Mononuclear cell (primary cell): ENCODE data around the gene SNTG2. TPM values are rescaled to one million over a fixed set of nuclear protein-coding genes. Genes with fewer than 3 reads are reported as not detected.

Source experiments
- H3K27me3 ChIP-seq: 2 replicates; pipeline ENCODE4 v1.6.0; 2011; ENCODE audit warnings: low read length, control low read depth; ENCODE audit not compliant: insufficient read depth
- H3K4me1 ChIP-seq: 2 replicates; pipeline ENCODE4 v1.5.1; 2011; ENCODE audit warnings: mild to moderate bottlenecking, low read length, control low read depth; ENCODE audit not compliant: insufficient read depth
- H3K4me3 ChIP-seq: 2 replicates; pipeline ENCODE4 v1.5.1; 2011; ENCODE audit warnings: mild to moderate bottlenecking, low read length, moderate library complexity
- H3K9me3 ChIP-seq: 2 replicates; pipeline ENCODE4 v1.5.1; 2011; ENCODE audit warnings: low read depth, mild to moderate bottlenecking, control low read depth, low read length
- total RNA-seq: library from RNA; depleted of rRNA; stranded (reverse); fragments of >200 nt; gene quantifications from one replicate; pipeline ENCODE4 v1.2.3, GENCODE V29; 2012

Gene SNTG2
- total RNA-seq, 1 donor: 1.5 TPM

GRCh38 chr2:1154710-1155594 lies 204.3 kb downstream of the SNTG2 start:
- H3K4me1 ChIP-seq: peaks cover 3% of the 10 kb centered on the region
- H3K4me3 ChIP-seq: no peak overlapping the region
- H3K9me3 ChIP-seq: no peaks in the 10 kb centered on the region
- H3K27me3 ChIP-seq: no peaks in the 10 kb centered on the region

GRCh38 chr2:1156059-1156458 lies 205.4 kb downstream of the SNTG2 start:
- H3K4me1 ChIP-seq: peaks cover 3% of the 10 kb centered on the region
- H3K4me3 ChIP-seq: no peak overlapping the region
- no peaks in the 10 kb centered on the region for H3K9me3 ChIP-seq
- H3K27me3 ChIP-seq: no peaks in the 10 kb centered on the region

GRCh38 chr2:1156531-1156930 lies 205.9 kb downstream of the SNTG2 start:
- H3K4me1 ChIP-seq: peaks cover 3% of the 10 kb centered on the region
- no peaks in the 10 kb centered on the region for H3K9me3 ChIP-seq
- no peaks in the 10 kb centered on the region for H3K27me3 ChIP-seq
- no peak overlapping the region for H3K4me3 ChIP-seq

- H3K4me3 ChIP-seq: no peak overlapping the region
- no peaks in the 10 kb centered on the region for H3K9me3 ChIP-seq
- peaks cover 4% of the 10 kb centered on the region for H3K4me1 ChIP-seq
- no peaks in the 10 kb centered on the region for H3K27me3 ChIP-seq
Measured at GRCh38 chr2:1157107-1157506, 206.5 kb downstream of the SNTG2 start.

GRCh38 chr2:1159013-1159412 lies 208.4 kb downstream of the SNTG2 start:
- Histone ChIP-seq H3K9me3 (no peaks in the 10 kb centered on the region), H3K4me3 (no peak overlapping the region), H3K4me1 (peaks cover 16% of the 10 kb centered on the region), H3K27me3 (no peaks in the 10 kb centered on the region)

- Histone ChIP-seq H3K4me3 (no peak overlapping the region), H3K9me3 (no peaks in the 10 kb centered on the region), H3K4me1 (peaks cover 16% of the 10 kb centered on the region), H3K27me3 (no peaks in the 10 kb centered on the region)
Measured at GRCh38 chr2:1162246-1162645, 211.6 kb downstream of the SNTG2 start.

- Histone ChIP-seq H3K4me3 (no peak overlapping the region), H3K27me3 (no peaks in the 10 kb centered on the region), H3K4me1 (peaks cover 16% of the 10 kb centered on the region)
Measured at GRCh38 chr2:1162768-1163584, 212.3 kb downstream of the SNTG2 start.

GRCh38 chr2:1166976-1167375 lies 216.3 kb downstream of the SNTG2 start:
- no peaks in the 10 kb centered on the region for H3K27me3 ChIP-seq
- H3K4me1 ChIP-seq: peaks cover 16% of the 10 kb centered on the region
- H3K9me3 ChIP-seq: no peaks in the 10 kb centered on the region
- H3K4me3 ChIP-seq: no peak overlapping the region

More at GRCh38 chr2:1162768-1163584, 212.3 kb downstream of the SNTG2 start:
- no peaks in the 10 kb centered on the region for H3K9me3 ChIP-seq

GRCh38 chr2:1168846-1169245 lies 218.2 kb downstream of the SNTG2 start:
- Histone ChIP-seq H3K27me3 (no peaks in the 10 kb centered on the region), H3K4me3 (no peak overlapping the region), H3K9me3 (no peaks in the 10 kb centered on the region), H3K4me1 (no peaks in the 10 kb centered on the region)

- H3K4me3 ChIP-seq: no peak overlapping the region
- no peaks in the 10 kb centered on the region for H3K4me1 ChIP-seq
- H3K9me3 ChIP-seq: no peaks in the 10 kb centered on the region
- no peaks in the 10 kb centered on the region for H3K27me3 ChIP-seq
Measured at GRCh38 chr2:1169291-1169949, 218.8 kb downstream of the SNTG2 start.

- H3K9me3 ChIP-seq: no peaks in the 10 kb centered on the region
- no peaks in the 10 kb centered on the region for H3K27me3 ChIP-seq
- no peak overlapping the region for H3K4me3 ChIP-seq
- H3K4me1 ChIP-seq: no peaks in the 10 kb centered on the region
Measured at GRCh38 chr2:1170241-1170640, 219.6 kb downstream of the SNTG2 start.

- Histone ChIP-seq H3K4me3 (no peak overlapping the region), H3K4me1 (no peaks in the 10 kb centered on the region), H3K27me3 (peaks cover 2% of the 10 kb centered on the region), H3K9me3 (no peaks in the 10 kb centered on the region)
Measured at GRCh38 chr2:1170711-1171110, 220.1 kb downstream of the SNTG2 start.

GRCh38 chr2:1173528-1173927 lies 222.9 kb downstream of the SNTG2 start:
- no peaks in the 10 kb centered on the region for H3K4me1 ChIP-seq
- no peak overlapping the region for H3K4me3 ChIP-seq
- H3K9me3 ChIP-seq: no peaks in the 10 kb centered on the region
- peaks cover 3% of the 10 kb centered on the region for H3K27me3 ChIP-seq

- Histone ChIP-seq H3K4me3 (no peak overlapping the region), H3K9me3 (no peaks in the 10 kb centered on the region), H3K27me3 (no peaks in the 10 kb centered on the region), H3K4me1 (no peaks in the 10 kb centered on the region)
Measured at GRCh38 chr2:1181893-1182292, 231.2 kb downstream of the SNTG2 start.

GRCh38 chr2:1183300-1183699 lies 232.7 kb downstream of the SNTG2 start:
- Histone ChIP-seq H3K9me3 (no peaks in the 10 kb centered on the region), H3K27me3 (no peaks in the 10 kb centered on the region), H3K4me1 (no peaks in the 10 kb centered on the region), H3K4me3 (no peak overlapping the region)
